TTC549 (cell line): ENCODE results near the gene GPATCH4.
"Not testable (repeated sequence)": the region's sequence is repeated elsewhere in the genome, so short reads cannot be mapped to it uniquely, and the experiment has no call there.

Source experiments
- FAIRE-seq: peaks from 2 replicates; lab custom pipeline; 2012; peaks lifted over from hg19 to GRCh38; lab: Jason Lieb, UNC

The GPATCH4 gene

GRCh38 chr1:156626079-156626438 lies 24.8 kb upstream of the GPATCH4 start:
- FAIRE-seq: no peak

- FAIRE-seq: no peak
Measured at GRCh38 chr1:156625436-156626078, 24.3 kb upstream of the GPATCH4 start.

GRCh38 chr1:156624814-156625435 lies 23.6 kb upstream of the GPATCH4 start:
- no peak for FAIRE-seq

- FAIRE-seq: no peak
Measured at GRCh38 chr1:156623946-156624813, 22.9 kb upstream of the GPATCH4 start.

- FAIRE-seq: no peak
Measured at GRCh38 chr1:156622581-156623297, 21.5 kb upstream of the GPATCH4 start.

GRCh38 chr1:156619582-156619955 lies 18.3 kb upstream of the GPATCH4 start:
- no peak for FAIRE-seq

GRCh38 chr1:156618853-156619581 lies 17.7 kb upstream of the GPATCH4 start, which contains the start of gene HAPLN2:
HAPLN2 (plus strand) TSS chr1:156619415; CDS start chr1:156623491, 4,076 bp downstream.
- no peak for FAIRE-seq

GRCh38 chr1:156616463-156616862 lies 15.2 kb upstream of the GPATCH4 start:
- no peak for FAIRE-seq

GRCh38 chr1:156615946-156616345 lies 14.7 kb upstream of the GPATCH4 start:
- no peak for FAIRE-seq

- FAIRE-seq: no peak
Measured at GRCh38 chr1:156612666-156613065, 11.4 kb upstream of the GPATCH4 start.

- FAIRE-seq: not testable (repeated sequence)
Measured at GRCh38 chr1:156610072-156610471, 8.8 kb upstream of the GPATCH4 start.

GRCh38 chr1:156608981-156609380 lies 7.7 kb upstream of the GPATCH4 start:
- FAIRE-seq: no peak

GRCh38 chr1:156608036-156608674 lies 6.9 kb upstream of the GPATCH4 start:
- FAIRE-seq: peak; percentile 95

- FAIRE-seq: not testable (repeated sequence)
Measured at GRCh38 chr1:156607344-156607743, 6.1 kb upstream of the GPATCH4 start.

GRCh38 chr1:156602557-156602993 lies 1.3 kb upstream of the GPATCH4 start:
- FAIRE-seq: peak; percentile 78

GRCh38 chr1:156601892-156602291 lies 613 bp upstream of the GPATCH4 start:
- FAIRE-seq: no peak

GRCh38 chr1:156600733-156601121 lies 552 bp downstream of the GPATCH4 start:
- FAIRE-seq: no peak

- FAIRE-seq: no peak
Measured at GRCh38 chr1:156599811-156600210, 1.5 kb downstream of the GPATCH4 start.

GRCh38 chr1:156598731-156599432 lies 2.4 kb downstream of the GPATCH4 start:
- no peak for FAIRE-seq

GRCh38 chr1:156598125-156598524 lies 3.2 kb downstream of the GPATCH4 start:
- FAIRE-seq: no peak

GRCh38 chr1:156596426-156596825 lies 4.9 kb downstream of the GPATCH4 start:
- no peak for FAIRE-seq
